ENCODE measurements around the gene STRIP1.

DNA sequence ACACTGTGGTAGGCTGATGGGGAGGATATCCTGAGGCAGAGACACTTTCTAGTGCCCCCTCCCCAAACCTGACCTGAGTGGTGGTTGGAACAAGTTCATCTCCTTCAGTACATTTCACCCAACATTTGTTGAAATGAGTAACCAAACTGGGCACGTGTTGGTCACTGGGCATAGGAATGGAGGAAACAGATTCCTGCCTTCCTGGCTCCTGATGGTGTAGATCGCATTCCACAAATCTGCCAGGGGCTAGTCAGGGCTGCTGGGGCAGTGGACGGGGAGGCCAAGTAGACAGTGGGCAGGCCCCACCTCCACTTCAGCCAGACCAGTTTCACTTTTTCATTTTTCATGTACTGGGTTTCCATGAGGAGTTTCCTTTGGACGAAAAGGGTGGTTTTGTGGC, 52.5 kb downstream of the STRIP1 start:
- TF ChIP-seq POLR2A (IDR thresholded peaks at IDR 0.05; ENCODE audit: low read depth, low read length) (no peak), PAX5 (IDR thresholded peaks at IDR 0.05; ENCODE audit: insufficient read depth, low read length, severe bottlenecking) (no peak), TAF1 (IDR thresholded peaks at IDR 0.05; ENCODE audit: low read depth, low read length) (no peak), POLR2AphosphoS5 (IDR thresholded peaks at IDR 0.05; ENCODE audit: low read depth, low read length) (no peak)

Measured in GM12891 (cell line).